ENCODE results near the gene RASL11B.

DNA sequence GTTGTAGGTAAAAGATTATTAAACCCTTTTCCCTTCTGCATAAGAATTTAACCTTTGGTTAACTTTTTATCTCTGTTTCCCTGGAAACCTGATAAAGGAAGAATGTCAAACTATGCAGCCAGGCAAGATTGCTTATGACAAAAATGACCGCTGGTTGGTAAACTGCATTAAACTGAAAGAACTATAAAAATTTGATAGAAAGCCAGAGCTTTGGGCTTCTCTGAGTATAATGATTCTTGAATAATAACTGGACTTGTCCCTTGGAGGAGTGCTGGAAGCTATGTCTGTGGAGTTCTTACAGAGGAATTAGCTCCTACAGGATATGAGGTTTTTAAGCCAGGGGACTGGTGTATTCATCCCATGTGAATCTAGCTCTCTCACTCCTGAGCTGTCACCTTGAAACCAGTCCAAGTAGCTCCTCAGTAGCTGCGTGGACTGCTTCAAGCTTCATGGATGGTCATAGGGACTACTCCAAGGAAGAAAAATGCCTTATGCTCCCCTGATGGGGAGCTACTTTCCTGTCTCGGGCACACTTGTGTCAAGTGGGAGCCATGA lies 52.0 kb downstream of the RASL11B start:
- no peak for TF ChIP-seq GATA2 (IDR thresholded peaks at IDR 0.05; ENCODE audit: low read depth, low read length)
- no peak for TF ChIP-seq GATA3 (IDR thresholded peaks at IDR 0.05; ENCODE audit: low read depth, low read length)
